ENCODE data around the gene FGF9.
A peak's percentile ranks its signal among the peaks of the same experiment; 100 is the strongest.

The FGF9 gene

GRCh38 chr13:21670883-21671619 is at the start of gene FGF9:
Gene FGF9 (plus strand): TSS chr13:21671073. CDS start chr13:21671913, 840 bp downstream.
- Histone ChIP-seq H3K27me3 (ENCODE audit: insufficient read depth, poor library complexity, severe bottlenecking) (peaks cover 53% of the 10 kb centered on the region), H3K4me1 (ENCODE audit: insufficient read depth, poor library complexity, severe bottlenecking) (peaks cover 4% of the 10 kb centered on the region), H3K36me3 (ENCODE audit: low read depth) (no peaks in the 10 kb centered on the region), H3K27ac (ENCODE audit: poor library complexity, severe bottlenecking) (no peak within 1 kb of the TSS), H3K4me3 (ENCODE audit: severe bottlenecking) (peak within 1 kb of the TSS; percentile 34), H3K9me3 (ENCODE audit: severe bottlenecking) (no peaks in the 10 kb centered on the region)
- ATAC-seq (ENCODE audit: low read depth), result peak; percentile 84
- DNase-seq (ENCODE audit: low spot score), result no peak
- peak; percentile 6 for TF ChIP-seq CTCF (IDR thresholded peaks at IDR 0.05; ENCODE audit: poor library complexity, severe bottlenecking)

- Histone ChIP-seq H3K4me3 (ENCODE audit: severe bottlenecking) (no peak overlapping the region), H3K27me3 (ENCODE audit: insufficient read depth, poor library complexity, severe bottlenecking) (no peaks in the 10 kb centered on the region), H3K4me1 (ENCODE audit: insufficient read depth, poor library complexity, severe bottlenecking) (no peaks in the 10 kb centered on the region), H3K36me3 (ENCODE audit: low read depth) (no peaks in the 10 kb centered on the region), H3K27ac (ENCODE audit: poor library complexity, severe bottlenecking) (no peak overlapping the region), H3K9me3 (ENCODE audit: severe bottlenecking) (no peaks in the 10 kb centered on the region)
- DNase-seq (ENCODE audit: low spot score), result no peak
- TF ChIP-seq CTCF (IDR thresholded peaks at IDR 0.05; ENCODE audit: poor library complexity, severe bottlenecking), result peak; percentile 84
- peak; percentile 92 for ATAC-seq (ENCODE audit: low read depth)
Measured at GRCh38 chr13:21625366-21625765, 45.5 kb upstream of the FGF9 start.

- no peak for DNase-seq (ENCODE audit: low spot score)
- no peak for TF ChIP-seq CTCF (IDR thresholded peaks at IDR 0.05; ENCODE audit: poor library complexity, severe bottlenecking)
Measured at GRCh38 chr13:21632196-21632595, 38.7 kb upstream of the FGF9 start.

GRCh38 chr13:21636656-21637055 is 34.2 kb upstream of the FGF9 start:
- no peak for TF ChIP-seq CTCF (IDR thresholded peaks at IDR 0.05; ENCODE audit: poor library complexity, severe bottlenecking)
- Histone ChIP-seq H3K4me3 (ENCODE audit: severe bottlenecking) (no peak overlapping the region), H3K36me3 (ENCODE audit: low read depth) (no peaks in the 10 kb centered on the region), H3K27me3 (ENCODE audit: insufficient read depth, poor library complexity, severe bottlenecking) (no peaks in the 10 kb centered on the region), H3K9me3 (ENCODE audit: severe bottlenecking) (no peaks in the 10 kb centered on the region), H3K4me1 (ENCODE audit: insufficient read depth, poor library complexity, severe bottlenecking) (peaks cover 26% of the 10 kb centered on the region), H3K27ac (ENCODE audit: poor library complexity, severe bottlenecking) (peak overlapping the region; percentile 53)
- no peak for ATAC-seq (ENCODE audit: low read depth)
- DNase-seq (ENCODE audit: low spot score), result no peak

More at GRCh38 chr13:21632196-21632595, 38.7 kb upstream of the FGF9 start:
- peaks cover 5% of the 10 kb centered on the region for H3K4me1 ChIP-seq (ENCODE audit: insufficient read depth, poor library complexity, severe bottlenecking)
- H3K4me3 ChIP-seq (ENCODE audit: severe bottlenecking), result no peak overlapping the region
- H3K9me3 ChIP-seq (ENCODE audit: severe bottlenecking), result no peaks in the 10 kb centered on the region
- no peaks in the 10 kb centered on the region for H3K27me3 ChIP-seq (ENCODE audit: insufficient read depth, poor library complexity, severe bottlenecking)
- H3K36me3 ChIP-seq (ENCODE audit: low read depth), result no peaks in the 10 kb centered on the region
- no peak overlapping the region for H3K27ac ChIP-seq (ENCODE audit: poor library complexity, severe bottlenecking)
- ATAC-seq (ENCODE audit: low read depth), result no peak

GRCh38 chr13:21637296-21637695 is 33.6 kb upstream of the FGF9 start:
- Histone ChIP-seq H3K4me3 (ENCODE audit: severe bottlenecking) (no peak overlapping the region), H3K27ac (ENCODE audit: poor library complexity, severe bottlenecking) (peak overlapping the region; percentile 53), H3K9me3 (ENCODE audit: severe bottlenecking) (no peaks in the 10 kb centered on the region), H3K4me1 (ENCODE audit: insufficient read depth, poor library complexity, severe bottlenecking) (peaks cover 30% of the 10 kb centered on the region), H3K27me3 (ENCODE audit: insufficient read depth, poor library complexity, severe bottlenecking) (no peaks in the 10 kb centered on the region), H3K36me3 (ENCODE audit: low read depth) (no peaks in the 10 kb centered on the region)
- DNase-seq (ENCODE audit: low spot score) (peak; percentile 94), ATAC-seq (ENCODE audit: low read depth) (peak; percentile 98)
- TF ChIP-seq CTCF (IDR thresholded peaks at IDR 0.05; ENCODE audit: poor library complexity, severe bottlenecking), result no peak
